RCC 7860 (cell line): Measurements from ENCODE around the gene KLHL2.
"Not testable (repeated sequence)": the region's sequence is repeated elsewhere in the genome, so short reads cannot be mapped to it uniquely, and the experiment has no call there.

ENCODE experiments used
- DNase-seq: peaks from one replicate; pipeline ENCODE4 v3.0.0-alpha.2; 2015; ENCODE audit warnings: low spot score
- FAIRE-seq: peaks from 2 replicates; lab custom pipeline; 2012; peaks lifted over from hg19 to GRCh38; lab: Jason Lieb, UNC

Gene KLHL2

GRCh38 chr4:165325732-165326512, 118.6 kb downstream of the KLHL2 start:
- peak; percentile 86 for DNase-seq
- peak; percentile 86 for FAIRE-seq

DNA sequence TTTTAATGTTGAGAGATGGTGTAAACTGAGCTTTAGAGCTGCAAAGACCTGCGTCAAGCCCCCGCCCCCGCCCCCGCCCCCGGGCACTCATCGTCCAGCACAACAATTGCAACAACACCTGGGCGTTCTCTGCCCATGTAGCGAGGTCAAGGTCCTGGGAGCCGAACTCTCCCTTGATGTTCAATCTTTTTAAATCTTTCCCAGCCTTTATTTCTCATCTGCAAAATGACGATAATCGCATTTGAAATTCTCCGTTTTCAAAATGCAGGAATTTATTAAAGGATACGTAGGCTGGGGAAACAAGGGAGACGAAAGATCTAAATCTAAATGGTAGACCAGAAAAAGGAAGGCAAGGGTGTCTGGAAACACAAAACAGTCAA, 119.5 kb downstream of the KLHL2 start:
- FAIRE-seq (no peak), DNase-seq (peak; percentile 3)

DNA sequence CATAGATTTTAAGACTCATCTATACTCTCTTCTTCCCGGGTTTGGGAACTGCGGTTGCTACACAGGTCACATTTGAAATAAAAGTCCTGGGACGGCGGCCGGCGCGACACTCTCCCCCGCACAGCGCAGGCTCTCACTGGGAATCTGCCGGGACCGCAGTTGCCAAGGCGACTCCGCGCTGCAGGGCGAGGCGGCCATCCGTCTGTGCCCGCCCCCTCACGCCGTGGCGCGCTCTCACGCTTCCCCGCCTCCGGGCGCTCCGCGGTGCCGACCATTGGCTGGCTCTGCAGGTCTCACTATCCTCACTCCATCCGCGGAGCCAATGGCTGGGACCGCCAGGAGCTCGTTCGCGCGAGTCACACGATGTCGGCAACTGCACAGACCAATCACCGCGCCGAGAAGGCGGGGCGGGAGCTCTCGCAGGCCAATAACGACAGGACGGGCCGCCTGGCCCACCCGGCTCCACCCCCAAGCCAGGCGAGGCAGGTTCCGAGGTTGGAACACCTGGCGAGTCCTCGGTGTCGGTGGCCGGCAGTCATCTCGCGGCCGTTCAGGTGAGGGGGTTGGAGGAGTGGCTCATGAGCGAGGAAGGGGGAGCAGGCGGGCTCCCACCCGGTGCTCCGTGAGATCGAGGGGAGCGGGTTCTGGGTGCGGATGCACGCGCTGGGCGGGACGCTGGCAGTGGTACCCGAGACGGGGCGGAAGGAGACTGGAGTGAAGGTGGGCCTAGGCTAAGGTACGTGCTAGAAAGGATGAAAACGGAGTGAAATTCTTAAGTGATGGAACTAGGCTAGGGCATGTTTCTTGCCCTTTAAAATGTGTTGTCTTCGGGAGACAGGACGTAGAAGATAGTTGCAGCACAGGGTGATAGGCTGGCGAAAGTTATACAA, 120.1 kb downstream of the KLHL2 start, which contains the start of gene MSMO1:
TSS of gene MSMO1 (plus strand) at position 459 of the 890 bp plus-strand sequence. CDS start 5,702 bp downstream, outside the sequence.
- FAIRE-seq: peak; percentile 53
- DNase-seq: peak; percentile 94

DNA sequence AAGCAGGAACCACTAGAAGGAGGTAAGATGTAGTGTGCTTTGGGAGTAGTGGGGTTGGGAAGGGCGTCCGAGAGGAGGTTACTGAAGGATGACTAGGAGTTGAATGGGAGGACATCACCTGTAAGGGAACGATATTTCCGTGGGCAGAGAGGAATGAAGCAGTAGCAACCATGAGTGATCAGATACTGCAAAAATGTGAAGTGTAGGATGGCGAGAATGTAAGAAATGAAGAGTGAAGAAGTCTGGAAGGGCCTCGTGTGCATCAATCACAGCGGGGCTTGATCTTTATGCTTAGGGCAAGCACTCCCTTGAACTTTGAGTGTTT, 120.7 kb downstream of the KLHL2 start:
- no peak for DNase-seq
- no peak for FAIRE-seq

DNA sequence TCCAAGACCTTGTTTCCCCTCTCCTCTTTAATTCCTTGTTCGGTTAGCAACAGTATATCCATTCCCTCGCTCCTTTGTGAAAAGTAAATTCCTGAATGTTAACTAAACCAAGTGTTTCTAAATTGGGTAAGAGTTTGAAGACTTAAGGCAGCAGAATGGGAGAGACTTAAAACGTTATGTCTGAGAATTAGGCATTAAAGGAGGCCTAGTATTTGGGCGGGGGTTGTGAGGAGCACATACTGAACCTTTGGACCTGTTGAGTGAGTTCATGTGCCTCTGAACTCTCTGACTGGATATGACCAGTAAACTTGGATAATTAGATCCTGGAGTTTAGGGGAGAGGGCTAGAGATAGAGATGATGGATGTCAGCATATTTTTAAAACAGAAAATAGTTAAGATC, 121.3 kb downstream of the KLHL2 start:
- DNase-seq: no peak
- no peak for FAIRE-seq

DNA sequence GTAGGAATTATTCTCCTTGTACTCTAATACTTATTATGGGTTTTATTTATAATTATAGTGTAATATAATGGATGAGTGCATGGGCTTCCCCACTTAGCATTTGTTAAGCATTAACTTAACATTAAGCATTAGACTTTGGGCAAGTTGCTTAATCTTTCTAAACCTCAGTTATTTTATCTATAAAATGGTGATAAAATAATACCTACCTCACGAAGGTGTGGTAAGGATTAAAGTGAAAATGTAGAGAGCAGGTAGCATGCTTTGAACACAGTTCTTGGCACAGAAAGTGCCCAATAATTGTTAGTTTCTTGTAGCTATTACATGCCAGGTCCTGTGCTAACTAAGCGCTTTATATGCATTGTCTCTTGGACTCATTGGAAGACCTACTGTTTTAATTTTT, 122.7 kb downstream of the KLHL2 start:
- DNase-seq (no peak), FAIRE-seq (no peak)

GRCh38 chr4:165330666-165331065, 123.3 kb downstream of the KLHL2 start:
- no peak for FAIRE-seq
- no peak for DNase-seq

DNA sequence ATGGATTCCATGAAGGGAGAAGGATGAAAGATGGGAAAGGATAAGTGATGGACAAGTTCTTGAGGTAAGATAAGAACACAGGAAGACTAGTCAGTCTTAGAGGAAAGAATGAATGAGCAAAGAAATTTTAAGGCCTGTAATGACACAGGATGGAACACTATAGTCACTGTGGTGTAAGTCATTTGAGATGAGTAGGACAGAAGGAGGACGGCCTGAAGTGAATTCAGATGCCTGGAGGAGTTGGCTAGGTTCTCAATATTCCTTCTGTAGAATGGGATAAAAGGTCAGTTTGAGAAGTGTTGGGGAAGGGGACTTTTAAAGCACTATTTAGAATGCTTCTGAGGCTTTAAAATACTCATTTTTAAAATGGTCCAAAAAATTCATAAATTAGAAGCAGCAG, 124.0 kb downstream of the KLHL2 start:
- DNase-seq: no peak
- FAIRE-seq: no peak

DNA sequence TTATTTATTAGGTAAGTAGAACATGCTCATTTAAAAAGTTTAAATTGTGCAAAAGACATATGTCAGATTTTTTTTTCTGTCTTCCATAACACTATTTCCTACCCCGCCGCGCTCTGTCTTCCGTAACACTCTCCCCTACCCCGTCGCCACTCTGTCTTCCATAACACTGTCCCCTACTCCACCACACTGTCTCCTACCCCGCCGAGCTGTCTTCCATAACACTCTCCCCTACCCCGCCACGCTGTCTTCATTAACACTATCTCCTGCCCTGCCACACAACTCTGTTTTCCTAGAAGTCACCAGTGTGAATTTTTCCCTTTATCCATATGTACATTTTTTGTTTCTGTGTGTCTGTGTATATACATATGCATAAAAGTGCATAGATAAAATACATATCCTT, 124.5 kb downstream of the KLHL2 start:
- DNase-seq (no peak), FAIRE-seq (no peak)

- no peak for FAIRE-seq
- DNase-seq: no peak
Observed at GRCh38 chr4:165332502-165332901, 125.1 kb downstream of the KLHL2 start.

- DNase-seq: no peak
- no peak for FAIRE-seq
Observed at GRCh38 chr4:165335163-165335703, 127.9 kb downstream of the KLHL2 start.

GRCh38 chr4:165336743-165337142, 129.4 kb downstream of the KLHL2 start:
- FAIRE-seq (no peak), DNase-seq (no peak)

GRCh38 chr4:165342340-165342739, 135.0 kb downstream of the KLHL2 start:
- FAIRE-seq, DNase-seq: not testable (repeated sequence)

DNA sequence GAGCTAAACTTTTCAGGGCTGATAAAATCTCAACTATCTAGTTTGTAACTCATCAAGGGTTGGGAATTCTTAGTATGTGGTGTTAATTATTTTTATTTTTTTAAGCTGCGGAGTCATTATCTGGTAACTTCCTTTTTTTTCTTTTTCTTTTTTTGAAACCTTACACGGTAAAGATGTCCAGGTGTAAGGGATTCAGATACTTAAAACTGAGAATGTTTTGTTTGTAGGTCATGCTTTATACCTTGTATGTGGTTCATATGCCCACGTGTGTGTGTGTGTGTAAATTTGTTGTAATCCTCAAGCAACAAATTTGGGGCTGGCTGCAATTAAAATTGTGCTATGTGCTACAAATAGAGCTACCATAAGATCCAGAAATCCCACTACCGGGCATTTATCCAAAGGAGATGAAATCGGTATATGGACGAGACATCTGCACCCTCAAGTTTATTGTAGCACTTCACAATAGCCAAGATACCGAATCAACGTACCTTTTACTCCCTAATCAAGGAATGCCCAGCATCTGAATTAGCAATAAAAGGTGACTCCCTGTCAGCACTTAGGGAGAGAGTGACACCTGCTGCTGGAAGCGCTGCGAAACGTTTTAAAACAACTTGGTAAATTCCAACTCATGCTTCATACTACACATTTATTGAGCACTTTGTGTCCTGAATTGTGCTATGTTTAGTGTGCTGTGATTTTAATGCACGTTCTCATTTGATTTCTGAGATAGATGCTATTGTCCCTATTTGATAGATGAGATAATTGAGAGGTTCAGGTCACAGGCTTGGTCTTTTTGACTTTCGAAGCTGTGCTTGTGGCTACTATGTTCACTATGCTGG, 136.2 kb downstream of the KLHL2 start:
- FAIRE-seq: no peak
- DNase-seq: no peak

- no peak for FAIRE-seq
- DNase-seq: no peak
Observed at GRCh38 chr4:165345666-165346417, 138.5 kb downstream of the KLHL2 start.

GRCh38 chr4:165347647-165348569, 140.5 kb downstream of the KLHL2 start:
- FAIRE-seq: no peak
- no peak for DNase-seq

GRCh38 chr4:165351359-165352130, 144.2 kb downstream of the KLHL2 start:
- DNase-seq: no peak
- FAIRE-seq: no peak

- DNase-seq (peak; percentile 20), FAIRE-seq (no peak)
Observed at GRCh38 chr4:165355900-165356300, 148.5 kb downstream of the KLHL2 start.
